SU-DHL-6 (cell line): ENCODE results near the gene ZFHX3.

Experiments used
- H2AFZ ChIP-seq: fragments of 200-600 bp; sonication (generic); 2 replicates; pipeline ENCODE4 v1.6.1; 2014; ENCODE audit warnings: low read depth, mild to moderate bottlenecking, moderate library complexity, mixed read lengths, antibody characterized with exemption, low read length; ENCODE audit not compliant: severe bottlenecking
- H3F3A ChIP-seq: fragments of 200-600 bp; shearing (Covaris generic); 2 replicates; pipeline ENCODE4 v1.6.0; 2016; ENCODE audit warnings: antibody characterized with exemption, mild to moderate bottlenecking; ENCODE audit not compliant: insufficient read depth
- H3K27ac ChIP-seq: fragments of 200-600 bp; sonication (generic); 2 replicates; pipeline ENCODE4 v1.5.1; 2016; ENCODE audit warnings: low read depth, mild to moderate bottlenecking, low read length, moderate library complexity, mixed read lengths
- H3K27me3 ChIP-seq: fragments of 200-600 bp; sonication (generic), shearing (Covaris generic); 2 replicates; pipeline ENCODE4 v1.6.0; 2014; ENCODE audit warnings: mild to moderate bottlenecking, low read length
- H3K36me3 ChIP-seq: fragments of 200-600 bp; sonication (generic); 2 replicates; pipeline ENCODE4 v1.6.1; 2014; ENCODE audit warnings: mild to moderate bottlenecking, low read length, mixed read lengths
- H3K4me2 ChIP-seq: fragments of 300-600, 200-600 bp; shearing (Covaris generic), sonication (generic); 2 replicates; pipeline ENCODE4 v1.6.0; 2014; ENCODE audit warnings: low read length, low read depth, mild to moderate bottlenecking; ENCODE audit not compliant: poor library complexity, severe bottlenecking
- H3K4me3 ChIP-seq: fragments of 200-600 bp; sonication (generic); 2 replicates; pipeline ENCODE4 v1.5.1; 2014; ENCODE audit warnings: antibody characterized with exemption, low read length, mild to moderate bottlenecking, mixed read lengths; ENCODE audit not compliant: insufficient read depth, poor library complexity, severe bottlenecking
- H3K79me2 ChIP-seq: fragments of 200-600 bp; sonication (generic); 2 replicates; pipeline ENCODE4 v1.6.1; 2014; ENCODE audit warnings: mild to moderate bottlenecking, low read length, moderate library complexity; ENCODE audit not compliant: insufficient read depth
- H3K9ac ChIP-seq: fragments of 200-600 bp; sonication (generic); 2 replicates; pipeline ENCODE4 v1.7.0; 2014; ENCODE audit warnings: mild to moderate bottlenecking, low read length
- H3K9me2 ChIP-seq: fragments of 200-600 bp; sonication (generic); replicated peaks from 2 replicates; pipeline ENCODE4 v1.6.1; 2014; ENCODE audit warnings: low read length; ENCODE audit not compliant: insufficient read depth
- H3K9me3 ChIP-seq: fragments of 200-600 bp; sonication (generic); 2 replicates; pipeline ENCODE4 v1.6.1; 2014; ENCODE audit warnings: low read length, mixed read lengths; ENCODE audit not compliant: insufficient read depth
- H4K20me1 ChIP-seq: fragments of 200-600 bp; sonication (generic); 2 replicates; pipeline ENCODE4 v1.6.1; 2014; ENCODE audit warnings: low read depth, mild to moderate bottlenecking, antibody characterized with exemption, low read length, moderate library complexity, mixed read lengths
- CTCF ChIP-seq: fragments of 200-600 bp; sonication (generic); IDR thresholded peaks from one replicate; pipeline ENCODE4 v1.5.1; 2017; ENCODE audit warnings: antibody characterized with exemption, mild to moderate bottlenecking, low read length, moderate library complexity; ENCODE audit not compliant: insufficient read depth, poor library complexity, severe bottlenecking
- EZH2phosphoT487 ChIP-seq: fragments of 200-600 bp; sonication (generic), shearing (Covaris generic); conservative IDR thresholded peaks from 2 replicates; pipeline ENCODE4 v1.6.1; 2018; ENCODE audit warnings: mild to moderate bottlenecking, antibody characterized with exemption, low read length, moderate library complexity, mixed read lengths

ZFHX3 gene

GRCh38 chr16:73031155-73031866 lies 16.6 kb downstream of the ZFHX3 start:
- Histone ChIP-seq H4K20me1 (peaks cover 2% of the 10 kb centered on the region; the same call in 1 of the 2 replicates), H3K9me3 (no peaks in the 10 kb centered on the region), H3F3A (no peaks in the 10 kb centered on the region), H3K36me3 (no peaks in the 10 kb centered on the region), H3K9me2 (no peaks in the 10 kb centered on the region), H3K9ac (no peak overlapping the region), H2AFZ (no peak overlapping the region), H3K4me3 (no peak overlapping the region), H3K27ac (no peak overlapping the region), H3K79me2 (no peaks in the 10 kb centered on the region), H3K4me2 (no peak overlapping the region), H3K27me3 (no peaks in the 10 kb centered on the region)
- TF ChIP-seq CTCF (no peak), EZH2phosphoT487 (no peak)

- Histone ChIP-seq H3K9me2 (no peaks in the 10 kb centered on the region), H3K9ac (no peak overlapping the region), H4K20me1 (peaks cover 2% of the 10 kb centered on the region; the same call in 1 of the 2 replicates), H3K4me3 (no peak overlapping the region), H3K9me3 (no peaks in the 10 kb centered on the region), H2AFZ (no peak overlapping the region), H3K36me3 (no peaks in the 10 kb centered on the region), H3K27ac (no peak overlapping the region), H3K4me2 (no peak overlapping the region), H3F3A (no peaks in the 10 kb centered on the region), H3K27me3 (no peaks in the 10 kb centered on the region), H3K79me2 (no peaks in the 10 kb centered on the region)
- TF ChIP-seq CTCF: no peak
- TF ChIP-seq EZH2phosphoT487: no peak
Measured at GRCh38 chr16:73028721-73029361, 19.1 kb downstream of the ZFHX3 start.

- no peaks in the 10 kb centered on the region for H3K36me3 ChIP-seq
- no peak overlapping the region for H3K9ac ChIP-seq
- H3F3A ChIP-seq: no peaks in the 10 kb centered on the region
- no peak overlapping the region for H3K4me3 ChIP-seq
- no peak for TF ChIP-seq EZH2phosphoT487
- TF ChIP-seq CTCF: no peak
- H3K9me3 ChIP-seq: no peaks in the 10 kb centered on the region
- no peak overlapping the region for H2AFZ ChIP-seq
- peaks cover 2% of the 10 kb centered on the region; the same call in 1 of the 2 replicates for H4K20me1 ChIP-seq
- H3K27ac ChIP-seq: no peak overlapping the region
- H3K79me2 ChIP-seq: no peaks in the 10 kb centered on the region
- no peak overlapping the region for H3K4me2 ChIP-seq
- H3K9me2 ChIP-seq: no peaks in the 10 kb centered on the region
- no peaks in the 10 kb centered on the region for H3K27me3 ChIP-seq
Measured at GRCh38 chr16:73028263-73028662, 19.7 kb downstream of the ZFHX3 start.
